ENCODE measurements around the gene FOXL2.

FOXL2 gene

DNA sequence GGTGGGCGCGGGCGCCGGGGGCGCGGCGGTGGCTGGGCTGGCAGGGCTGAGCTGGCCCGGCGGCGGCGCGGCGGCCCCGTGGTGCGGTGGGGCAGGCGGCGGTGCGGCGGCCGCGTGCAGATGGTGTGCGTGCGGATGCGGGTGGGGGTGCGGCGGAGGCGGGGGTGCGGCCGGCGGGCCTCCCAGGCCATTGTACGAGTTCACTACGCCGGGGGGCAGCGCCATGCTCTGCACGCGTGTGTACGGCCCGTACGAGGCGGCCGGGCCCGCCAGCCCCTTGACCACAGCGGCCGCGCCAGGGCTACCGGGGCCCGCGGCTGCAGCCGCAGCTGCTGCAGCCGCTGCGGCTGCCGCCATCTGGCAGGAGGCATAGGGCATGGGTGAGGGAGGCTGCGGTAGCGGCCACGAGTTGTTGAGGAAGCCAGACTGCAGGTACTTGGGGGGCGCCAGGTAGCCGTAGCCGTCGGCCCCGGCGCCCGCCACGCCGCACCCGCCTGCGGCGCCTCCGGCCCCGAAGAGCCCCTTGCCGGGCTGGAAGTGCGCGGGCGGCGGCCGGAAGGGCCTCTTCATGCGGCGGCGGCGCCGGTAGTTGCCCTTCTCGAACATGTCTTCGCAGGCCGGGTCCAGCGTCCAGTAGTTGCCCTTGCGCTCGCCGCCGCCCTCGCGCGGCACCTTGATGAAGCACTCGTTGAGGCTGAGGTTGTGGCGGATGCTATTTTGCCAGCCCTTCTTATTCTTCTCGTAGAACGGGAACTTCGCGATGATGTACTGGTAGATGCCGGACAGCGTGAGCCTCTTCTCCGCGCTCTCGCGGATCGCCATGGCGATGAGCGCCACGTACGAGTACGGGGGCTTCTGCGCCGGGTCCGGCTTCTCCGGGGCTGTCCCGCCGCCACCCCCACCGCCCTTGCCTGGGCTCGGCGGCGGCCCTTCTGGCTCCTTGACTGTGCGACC is 951 bp downstream of the FOXL2 start:
- no peak for DNase-seq (ENCODE audit: low read depth in 2 of 2)

GRCh38 chr3:138944929-138945708 is 1.8 kb downstream of the FOXL2 start:
- no peak for DNase-seq (ENCODE audit: low read depth in 2 of 2)

DNA sequence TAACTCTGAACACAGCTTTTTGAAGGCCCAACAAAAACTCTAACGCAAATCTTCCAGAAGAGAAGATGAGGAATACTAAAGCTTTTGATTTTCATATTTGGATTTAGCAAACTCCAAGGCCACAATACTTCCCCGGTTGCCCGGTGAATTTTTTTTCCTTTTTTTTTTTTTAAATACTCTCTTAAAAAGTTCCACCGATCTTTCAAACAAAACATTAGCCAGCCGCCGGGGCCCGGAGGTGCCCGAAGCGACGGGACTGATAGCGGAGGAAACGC is 2.3 kb downstream of the FOXL2 start:
- no peak for DNase-seq (ENCODE audit: low read depth in 2 of 2)

DNA sequence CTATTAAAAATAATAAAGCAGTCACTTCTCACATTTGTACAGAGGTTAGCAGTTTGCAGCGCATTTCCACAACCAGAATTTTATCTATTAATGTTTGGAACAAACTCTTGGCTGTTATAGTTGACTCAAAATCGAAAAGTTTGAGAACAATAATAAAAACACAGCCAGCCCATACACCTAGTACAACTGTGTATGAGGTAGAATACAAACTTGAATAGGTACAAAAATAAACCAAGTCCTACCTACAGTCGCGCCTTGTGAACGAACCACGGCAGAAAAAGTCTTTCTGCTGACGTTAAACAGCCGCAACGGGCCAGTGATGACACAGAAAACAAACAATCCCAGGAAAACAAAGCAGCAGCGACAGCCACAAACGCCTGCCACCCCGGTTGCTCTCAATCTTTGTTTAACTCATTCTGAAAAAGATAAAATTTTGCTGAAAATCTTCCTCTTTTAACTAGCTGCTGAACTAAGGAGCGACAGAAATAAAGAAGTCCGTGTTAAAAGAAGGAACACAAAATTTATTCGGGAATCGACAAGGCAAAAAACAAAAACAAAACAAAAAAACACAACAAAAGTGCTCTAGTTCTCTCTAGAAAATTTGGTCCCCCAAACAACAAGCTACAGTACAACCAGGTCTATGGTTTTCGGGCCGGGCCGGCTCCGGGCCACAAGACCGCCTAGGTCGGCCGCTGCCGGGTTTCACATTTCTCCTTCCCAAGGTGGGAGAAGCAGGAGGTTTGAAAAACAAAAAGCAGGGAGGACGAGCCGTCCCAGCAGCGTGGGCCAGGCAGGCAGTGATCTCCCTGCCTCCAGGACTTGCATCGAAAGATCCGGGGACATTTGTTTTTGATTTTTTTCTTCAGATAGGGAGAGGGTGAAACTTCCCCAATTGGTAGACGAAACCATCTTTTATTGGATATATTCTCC is 2.9 kb downstream of the FOXL2 start:
- no peak for DNase-seq (ENCODE audit: low read depth in 2 of 2)

GRCh38 chr3:138942861-138943623 is 3.9 kb downstream of the FOXL2 start:
- no peak for DNase-seq (ENCODE audit: low read depth in 2 of 2)

DNA sequence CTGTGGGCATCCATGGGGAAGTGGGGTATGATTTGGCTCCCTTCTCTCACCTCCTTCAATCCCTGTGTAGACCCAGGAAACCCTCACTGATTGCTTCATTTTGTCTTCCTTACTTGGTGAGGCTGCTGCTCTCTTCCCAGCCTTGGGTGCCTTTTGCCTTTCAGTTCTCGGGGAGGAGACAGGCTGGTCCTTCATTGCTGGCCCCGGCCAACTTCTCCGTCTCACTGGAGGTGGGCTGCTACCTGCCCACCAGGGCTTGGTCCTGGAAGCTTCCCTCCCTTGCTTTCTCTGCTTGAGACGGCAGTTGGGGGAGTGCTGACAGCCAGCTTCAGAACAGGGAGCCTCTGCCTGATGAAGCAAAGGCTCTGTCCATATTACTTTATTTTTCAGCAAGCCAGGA is 4.7 kb downstream of the FOXL2 start:
- DNase-seq (ENCODE audit: low read depth in 2 of 2), result no peak

DNA sequence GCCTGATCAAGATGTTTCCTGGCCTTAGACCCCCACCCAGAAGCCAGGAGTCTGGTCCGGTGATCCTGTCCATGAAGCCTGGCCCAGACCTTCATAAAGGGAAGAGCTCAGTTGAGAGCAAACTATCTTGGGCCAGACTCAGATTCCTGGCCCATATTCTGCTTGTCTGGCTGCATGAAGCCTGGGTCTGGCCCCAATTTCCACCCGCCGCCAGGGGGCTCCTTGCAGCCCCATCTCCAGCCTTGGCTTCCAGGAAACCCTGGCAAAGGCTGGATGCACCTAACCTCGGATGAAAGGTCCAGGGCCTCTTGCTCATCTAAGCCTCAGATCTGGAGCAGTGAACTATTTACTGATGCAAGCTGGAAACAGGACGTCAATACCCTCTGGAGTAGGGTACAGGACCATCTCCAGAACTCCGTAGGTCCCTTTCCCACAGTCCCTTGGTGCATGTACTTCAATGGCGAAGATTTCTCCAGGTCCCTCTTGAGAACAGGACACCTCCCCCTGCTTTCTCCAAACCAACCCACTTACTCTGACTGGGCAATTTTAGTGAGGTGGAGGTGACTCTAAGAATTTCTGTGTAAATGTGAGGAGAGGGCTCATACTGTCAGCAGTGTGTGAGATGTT is 5.6 kb downstream of the FOXL2 start:
- DNase-seq (ENCODE audit: low read depth in 2 of 2), result no peak

- DNase-seq (ENCODE audit: low read depth in 2 of 2), result no peak
These were observed 6.5 kb downstream of the FOXL2 start for GRCh38 chr3:138940446-138940845.

GRCh38 chr3:138939561-138940241 is 7.2 kb downstream of the FOXL2 start:
- no peak for DNase-seq (ENCODE audit: low read depth in 2 of 2)

- no peak for DNase-seq (ENCODE audit: low read depth in 2 of 2)
These were observed 7.9 kb downstream of the FOXL2 start for GRCh38 chr3:138938877-138939560.

GRCh38 chr3:138938056-138938876 is 8.7 kb downstream of the FOXL2 start:
- DNase-seq (ENCODE audit: low read depth in 2 of 2), result no peak

DNA sequence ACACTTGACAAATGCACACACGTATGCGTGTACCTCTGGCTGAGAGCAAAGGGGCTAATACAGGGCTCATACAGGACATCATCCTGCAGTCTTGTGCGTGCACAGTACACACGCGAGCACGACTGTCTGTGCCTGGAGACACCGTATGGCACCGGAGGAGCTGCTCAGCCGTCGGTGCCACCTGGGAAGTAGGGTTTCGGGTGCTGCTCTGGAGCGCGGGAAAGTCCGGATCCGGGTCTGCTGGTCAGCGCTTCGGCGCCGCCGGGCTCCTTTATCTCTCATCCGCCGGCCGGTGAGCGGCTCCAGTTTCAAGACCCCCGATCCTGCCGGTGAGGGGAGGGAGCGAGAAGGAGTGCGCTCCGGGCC is 9.3 kb downstream of the FOXL2 start:
- no peak for DNase-seq (ENCODE audit: low read depth in 2 of 2)

GRCh38 chr3:138936741-138937689 is 9.9 kb downstream of the FOXL2 start:
- DNase-seq (ENCODE audit: low read depth in 2 of 2), result no peak

GRCh38 chr3:138935863-138936740 is 10.8 kb downstream of the FOXL2 start:
- DNase-seq (ENCODE audit: low read depth in 2 of 2), result peak; percentile 48 to 53

DNA sequence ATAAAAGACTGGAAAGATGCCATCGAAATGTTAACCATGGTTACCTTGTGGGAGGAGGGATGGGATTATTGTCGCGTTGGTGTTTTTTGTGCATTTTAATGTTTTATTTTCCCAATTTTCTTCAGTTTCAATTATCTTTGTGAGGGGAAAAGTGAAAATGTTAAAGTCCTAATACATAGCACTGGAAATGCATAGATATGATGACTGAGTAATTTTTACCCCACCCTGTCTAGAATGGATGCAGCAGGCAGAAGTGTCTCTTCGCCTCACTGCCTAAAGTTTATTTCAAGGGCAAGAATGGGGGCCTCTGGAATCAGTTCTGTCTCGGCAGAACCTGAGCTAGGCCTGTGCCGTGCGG is 11.5 kb downstream of the FOXL2 start:
- DNase-seq (ENCODE audit: low read depth in 2 of 2), result no peak

DNA sequence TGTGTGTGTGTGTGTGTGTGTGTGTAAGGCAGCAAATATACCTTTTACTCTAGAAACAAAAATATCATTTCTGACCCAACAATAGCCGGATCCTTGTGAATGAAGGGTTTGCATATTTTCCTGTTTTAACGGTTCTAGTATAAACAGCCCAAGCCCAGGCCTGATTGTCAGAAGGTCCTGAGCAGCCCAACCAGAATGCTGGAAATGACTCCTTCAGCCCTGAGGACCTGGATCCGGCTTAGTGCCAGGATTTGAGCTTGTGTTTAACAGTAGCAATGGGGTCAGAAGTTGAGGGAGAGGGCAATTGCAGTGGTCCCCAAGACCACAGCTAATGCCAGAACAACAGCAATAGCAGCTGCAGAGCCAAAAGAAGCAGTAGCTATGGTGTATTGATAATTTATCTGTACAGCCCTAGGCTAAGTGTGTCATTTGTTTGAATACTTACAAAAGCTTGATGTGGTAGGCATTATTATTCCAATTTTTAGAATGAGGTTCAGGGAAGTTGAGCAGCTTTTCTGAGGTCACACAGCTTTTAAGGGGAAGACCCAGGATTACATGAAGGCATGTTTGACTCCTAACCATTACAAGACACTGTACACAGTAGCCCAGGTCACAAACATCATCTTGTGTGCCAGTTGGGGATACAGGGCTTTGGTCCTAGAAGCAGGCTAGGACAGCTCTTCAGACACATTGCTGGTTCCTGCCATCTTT is 12.8 kb downstream of the FOXL2 start:
- DNase-seq (ENCODE audit: low read depth in 2 of 2), result no peak

All from stimulated activated CD8-positive, alpha-beta memory T cell treated with anti-CD3 and anti-CD28 coated beads, Interleukin-15, amount 100 ng/mL, for 48 hours (primary cell).